ENCODE data around the gene TRAF3.
"Not testable (repeated sequence)": the region's sequence is repeated elsewhere in the genome, so short reads cannot be mapped to it uniquely, and the experiment has no call there.

Gene TRAF3

GRCh38 chr14:102830474-102831045 is 53.3 kb downstream of the TRAF3 start:
- no peak for DNase-seq

GRCh38 chr14:102831163-102831804 is 54.0 kb downstream of the TRAF3 start:
- no peak for DNase-seq

- DNase-seq, result no peak
Observed at GRCh38 chr14:102833341-102833740, 56.1 kb downstream of the TRAF3 start.

GRCh38 chr14:102833991-102834390 is 56.7 kb downstream of the TRAF3 start:
- no peak for DNase-seq

GRCh38 chr14:102835959-102836358 is 58.7 kb downstream of the TRAF3 start:
- DNase-seq, result no peak

GRCh38 chr14:102837120-102837519 is 59.9 kb downstream of the TRAF3 start:
- not testable (repeated sequence) for DNase-seq

GRCh38 chr14:102838501-102838900 is 61.3 kb downstream of the TRAF3 start:
- no peak for DNase-seq

- no peak for DNase-seq
Observed at GRCh38 chr14:102840115-102840514, 62.9 kb downstream of the TRAF3 start.

- no peak for DNase-seq
Observed at GRCh38 chr14:102840771-102841528, 63.7 kb downstream of the TRAF3 start.

- DNase-seq, result no peak
Observed at GRCh38 chr14:102848830-102849525, 71.7 kb downstream of the TRAF3 start.

GRCh38 chr14:102849526-102850379 is 72.5 kb downstream of the TRAF3 start:
- DNase-seq, result no peak

GRCh38 chr14:102853648-102854047 is 76.4 kb downstream of the TRAF3 start:
- DNase-seq, result peak; percentile 11 to 19

GRCh38 chr14:102854091-102854703 is 76.9 kb downstream of the TRAF3 start:
- DNase-seq, result no peak

GRCh38 chr14:102856179-102856578 is 78.9 kb downstream of the TRAF3 start:
- DNase-seq, result no peak

GRCh38 chr14:102857444-102857843 is 80.2 kb downstream of the TRAF3 start:
- no peak for DNase-seq

- DNase-seq, result no peak
Observed at GRCh38 chr14:102859911-102860310, 82.7 kb downstream of the TRAF3 start.

- DNase-seq, result no peak
Observed at GRCh38 chr14:102862154-102862773, 85.0 kb downstream of the TRAF3 start.

GRCh38 chr14:102863381-102863780 is 86.1 kb downstream of the TRAF3 start:
- no peak for DNase-seq

- DNase-seq, result not testable (repeated sequence)
Observed at GRCh38 chr14:102865916-102866315, 88.7 kb downstream of the TRAF3 start.

- DNase-seq, result no peak
Observed at GRCh38 chr14:102866982-102867761, 89.9 kb downstream of the TRAF3 start.

Measured in AML-193 (cell line).